Panc1 (cell line): Measurements from ENCODE around the gene COL13A1. TPM values are rescaled to one million over a fixed set of nuclear protein-coding genes. Genes with fewer than 3 reads are reported as not detected.

Source experiments
- ATAC-seq: fragments of 200-7000 bp; cut with Tn5 transposase; 2 replicates; pipeline ENCODE4 v1.9.1; 2020; ENCODE audit warnings: mild to moderate bottlenecking, moderate library complexity
- BruUV-seq: library from RNA; stranded (reverse); fragments of 400-500 nt; replicated peaks from 2 replicates; lab custom pipeline; 2021; lab: Mats Ljungman, UMichigan
- CTCF ChIA-PET: fragments of 300-600 bp; sonication (Branson Sonifier 250); formaldehyde crosslinking; loops from one replicate; lab custom pipeline; 2022; ENCODE audit warnings: antibody characterized with exemption; lab: Charles Lee
- POLR2A ChIA-PET: fragments of 300-600 bp; sonication (Branson Sonifier 250); formaldehyde crosslinking; loops from one replicate; lab custom pipeline; 2022; ENCODE audit warnings: antibody characterized with exemption; lab: Charles Lee
- DNase-seq: peaks from one replicate; pipeline ENCODE4 v3.0.0-alpha.2; 2010; ENCODE audit warnings: low read depth, low spot score
- H3K27ac ChIP-seq: 2 replicates; pipeline ENCODE4 v1.5.1; 2011; ENCODE audit warnings: mild to moderate bottlenecking, low read length, inconsistent platforms
- H3K27me3 ChIP-seq: fragments of 200-500 bp; sonication (Bioruptor generic); 2 replicates; pipeline ENCODE4 v1.6.0; 2014; ENCODE audit warnings: low read length, inconsistent platforms; ENCODE audit not compliant: control insufficient read depth, insufficient read depth
- H3K36me3 ChIP-seq: fragments of 200-500 bp; sonication (Bioruptor generic); 2 replicates; pipeline ENCODE4 v1.5.1; 2014; ENCODE audit warnings: inconsistent platforms, mild to moderate bottlenecking, low read length, moderate library complexity; ENCODE audit not compliant: control insufficient read depth, insufficient read depth
- H3K4me1 ChIP-seq: 2 replicates; pipeline ENCODE4 v1.5.1; 2011; ENCODE audit warnings: inconsistent platforms, mild to moderate bottlenecking, low read length, moderate library complexity; ENCODE audit not compliant: control insufficient read depth, insufficient read depth
- H3K4me3 ChIP-seq, 2 experiments: 2 replicates each; pipeline ENCODE4 v1.5.1; 2011 to 2012; ENCODE audit warnings: low read depth in 2 of 2, low read length in 2 of 2, mild to moderate bottlenecking in 2 of 2, inconsistent platforms in 1 of 2, moderate library complexity in 1 of 2
- H3K9me3 ChIP-seq: fragments of 200-500 bp; sonication (Bioruptor generic); 2 replicates; pipeline ENCODE4 v1.5.1; 2014; ENCODE audit warnings: low read depth, mild to moderate bottlenecking, inconsistent platforms, low read length, moderate library complexity; ENCODE audit not compliant: control insufficient read depth, insufficient read depth
- POLR2AphosphoS5 ChIP-seq: IDR thresholded peaks from 2 replicates; pipeline ENCODE4 v1.6.1; 2012; ENCODE audit warnings: mild to moderate bottlenecking, low read depth, low read length, moderate library complexity
- SIN3A ChIP-seq: IDR thresholded peaks from 2 replicates; pipeline ENCODE4 v1.6.1; 2012; ENCODE audit warnings: low read depth, mild to moderate bottlenecking, low read length, moderate library complexity, borderline replicate concordance; ENCODE audit not compliant: insufficient read depth
- TCF7L2 ChIP-seq: IDR thresholded peaks from 2 replicates; pipeline ENCODE4 v1.6.1; 2011; ENCODE audit warnings: mild to moderate bottlenecking, low read depth, low read length, inconsistent platforms
- in situ Hi-C: cut with HindIII; loops from 2 replicates; pipeline ENCODE4 v1.10.0; 2016; ENCODE audit warnings: low sequenced_read_pairs, low pct_unique_long_range_greater_than_20kb
- intact Hi-C: fragments of 100-400 bp; cut with micrococcal nuclease; formaldehyde crosslinking; loops from one replicate; pipeline ENCODE4 v1.10.0; 2022; ENCODE audit not compliant: unreplicated experiment
- total RNA-seq: library from RNA; stranded (reverse); gene quantifications from one replicate; pipeline ENCODE4 v1.2.1, GENCODE V29; 2021; ENCODE audit not compliant: unreplicated experiment
- TF ChIP-seq, protein P1 (sequence below): fragments of 450-650 bp; IDR thresholded peaks from 2 replicates; pipeline ENCODE4 v1.5.1; 2017; ENCODE audit warnings: mild to moderate bottlenecking
- TF ChIP-seq, protein P2 (sequence below), 2 experiments: IDR thresholded peaks; 2 replicates each; pipeline ENCODE4 v1.6.1; 2011 to 2012; ENCODE audit warnings: low read depth in 2 of 2, control low read depth in 1 of 2, low read length in 1 of 2, mild to moderate bottlenecking in 1 of 2, moderate library complexity in 1 of 2; ENCODE audit not compliant: insufficient read depth in 1 of 2

COL13A1 gene
- total RNA-seq, 1 experiment from 2014 or later = 1.0 TPM

DNA sequence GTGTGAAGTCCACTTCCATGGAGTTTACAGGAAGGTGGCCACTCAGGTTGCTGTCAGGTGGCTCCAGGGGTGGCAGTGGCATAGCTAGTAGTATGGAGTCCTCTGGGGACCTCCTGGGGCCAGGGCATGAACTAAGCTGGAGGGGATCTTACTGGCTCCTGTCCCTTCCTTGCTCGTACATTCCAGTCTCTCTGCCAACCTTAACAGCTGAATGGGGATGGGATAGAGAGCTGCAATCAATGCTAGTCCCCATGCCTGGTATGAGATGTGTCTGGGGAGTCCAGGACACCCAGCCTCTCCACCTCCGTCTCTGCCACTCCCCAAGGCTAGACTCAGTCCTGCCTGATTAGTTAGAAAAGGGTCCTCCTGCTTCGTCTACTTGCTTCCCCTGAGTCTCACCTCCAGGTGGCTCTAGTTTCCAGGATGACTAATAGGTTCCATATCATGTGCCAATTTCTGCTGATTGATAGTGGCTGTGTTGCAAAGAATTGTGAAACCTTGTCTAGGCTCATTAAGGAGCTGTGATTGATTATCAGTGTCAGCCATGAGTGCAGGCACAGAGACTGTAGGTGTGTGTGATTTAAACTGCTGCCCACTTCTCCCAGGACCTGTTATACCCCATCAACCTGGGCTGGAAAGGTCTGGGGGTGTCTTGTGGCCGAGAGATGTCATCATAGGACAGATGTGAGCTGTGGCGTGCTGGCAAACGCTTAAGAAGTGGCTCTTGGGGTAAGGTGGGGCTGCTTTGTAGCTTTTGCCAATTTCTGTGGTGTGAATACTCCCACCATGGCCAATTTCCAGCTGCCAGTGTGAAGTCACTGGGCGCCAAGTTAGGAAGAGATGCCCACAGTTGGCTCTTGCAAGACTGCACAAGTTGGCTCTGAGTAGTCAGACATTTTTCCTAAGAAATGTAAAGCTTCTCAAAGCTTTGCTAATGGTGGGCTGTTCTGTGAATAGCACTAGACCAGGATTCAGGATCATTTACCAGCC is 59.8 kb downstream of the COL13A1 start:
- no peaks in the 10 kb centered on the region for H3K9me3 ChIP-seq
- CTCF ChIA-PET = interaction anchor here (0.6 kb wide), 1 partner anchor 56 kb away, joined by 4 read pairs; no protein-coding TSS in a partner anchor
- H3K4me3 ChIP-seq = no peak overlapping the region
- peaks cover 22% of the 10 kb centered on the region; the same call in 1 of the 2 replicates for H3K4me1 ChIP-seq
- intact Hi-C loops = no loop called here
- peak; percentile 89 for DNase-seq
- TF ChIP-seq TCF7L2 (no peak), POLR2AphosphoS5 (no peak), SIN3A (no peak)
- TF ChIP-seq, protein P1, sequence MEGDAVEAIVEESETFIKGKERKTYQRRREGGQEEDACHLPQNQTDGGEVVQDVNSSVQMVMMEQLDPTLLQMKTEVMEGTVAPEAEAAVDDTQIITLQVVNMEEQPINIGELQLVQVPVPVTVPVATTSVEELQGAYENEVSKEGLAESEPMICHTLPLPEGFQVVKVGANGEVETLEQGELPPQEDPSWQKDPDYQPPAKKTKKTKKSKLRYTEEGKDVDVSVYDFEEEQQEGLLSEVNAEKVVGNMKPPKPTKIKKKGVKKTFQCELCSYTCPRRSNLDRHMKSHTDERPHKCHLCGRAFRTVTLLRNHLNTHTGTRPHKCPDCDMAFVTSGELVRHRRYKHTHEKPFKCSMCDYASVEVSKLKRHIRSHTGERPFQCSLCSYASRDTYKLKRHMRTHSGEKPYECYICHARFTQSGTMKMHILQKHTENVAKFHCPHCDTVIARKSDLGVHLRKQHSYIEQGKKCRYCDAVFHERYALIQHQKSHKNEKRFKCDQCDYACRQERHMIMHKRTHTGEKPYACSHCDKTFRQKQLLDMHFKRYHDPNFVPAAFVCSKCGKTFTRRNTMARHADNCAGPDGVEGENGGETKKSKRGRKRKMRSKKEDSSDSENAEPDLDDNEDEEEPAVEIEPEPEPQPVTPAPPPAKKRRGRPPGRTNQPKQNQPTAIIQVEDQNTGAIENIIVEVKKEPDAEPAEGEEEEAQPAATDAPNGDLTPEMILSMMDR = no peak; the same call in 1 of the 2 replicates
- TF ChIP-seq, protein P2, sequence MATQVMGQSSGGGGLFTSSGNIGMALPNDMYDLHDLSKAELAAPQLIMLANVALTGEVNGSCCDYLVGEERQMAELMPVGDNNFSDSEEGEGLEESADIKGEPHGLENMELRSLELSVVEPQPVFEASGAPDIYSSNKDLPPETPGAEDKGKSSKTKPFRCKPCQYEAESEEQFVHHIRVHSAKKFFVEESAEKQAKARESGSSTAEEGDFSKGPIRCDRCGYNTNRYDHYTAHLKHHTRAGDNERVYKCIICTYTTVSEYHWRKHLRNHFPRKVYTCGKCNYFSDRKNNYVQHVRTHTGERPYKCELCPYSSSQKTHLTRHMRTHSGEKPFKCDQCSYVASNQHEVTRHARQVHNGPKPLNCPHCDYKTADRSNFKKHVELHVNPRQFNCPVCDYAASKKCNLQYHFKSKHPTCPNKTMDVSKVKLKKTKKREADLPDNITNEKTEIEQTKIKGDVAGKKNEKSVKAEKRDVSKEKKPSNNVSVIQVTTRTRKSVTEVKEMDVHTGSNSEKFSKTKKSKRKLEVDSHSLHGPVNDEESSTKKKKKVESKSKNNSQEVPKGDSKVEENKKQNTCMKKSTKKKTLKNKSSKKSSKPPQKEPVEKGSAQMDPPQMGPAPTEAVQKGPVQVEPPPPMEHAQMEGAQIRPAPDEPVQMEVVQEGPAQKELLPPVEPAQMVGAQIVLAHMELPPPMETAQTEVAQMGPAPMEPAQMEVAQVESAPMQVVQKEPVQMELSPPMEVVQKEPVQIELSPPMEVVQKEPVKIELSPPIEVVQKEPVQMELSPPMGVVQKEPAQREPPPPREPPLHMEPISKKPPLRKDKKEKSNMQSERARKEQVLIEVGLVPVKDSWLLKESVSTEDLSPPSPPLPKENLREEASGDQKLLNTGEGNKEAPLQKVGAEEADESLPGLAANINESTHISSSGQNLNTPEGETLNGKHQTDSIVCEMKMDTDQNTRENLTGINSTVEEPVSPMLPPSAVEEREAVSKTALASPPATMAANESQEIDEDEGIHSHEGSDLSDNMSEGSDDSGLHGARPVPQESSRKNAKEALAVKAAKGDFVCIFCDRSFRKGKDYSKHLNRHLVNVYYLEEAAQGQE (IDR thresholded peaks at IDR 0.05; ENCODE audit: insufficient read depth in 1 of 2, low read depth in 2 of 2, low read length in 1 of 2) = no peak
- in situ Hi-C loops = no loop called here
- no peaks in the 10 kb centered on the region for H3K27me3 ChIP-seq
- POLR2A ChIA-PET = interaction anchor here (0.5 kb wide), 1 partner anchor 1508 kb away, joined by 4 read pairs; no protein-coding TSS in a partner anchor
- no peaks in the 10 kb centered on the region for H3K36me3 ChIP-seq
- no TSS peak for BruUV-seq
- no peak overlapping the region for H3K27ac ChIP-seq
- peak; percentile 59 for ATAC-seq

DNA sequence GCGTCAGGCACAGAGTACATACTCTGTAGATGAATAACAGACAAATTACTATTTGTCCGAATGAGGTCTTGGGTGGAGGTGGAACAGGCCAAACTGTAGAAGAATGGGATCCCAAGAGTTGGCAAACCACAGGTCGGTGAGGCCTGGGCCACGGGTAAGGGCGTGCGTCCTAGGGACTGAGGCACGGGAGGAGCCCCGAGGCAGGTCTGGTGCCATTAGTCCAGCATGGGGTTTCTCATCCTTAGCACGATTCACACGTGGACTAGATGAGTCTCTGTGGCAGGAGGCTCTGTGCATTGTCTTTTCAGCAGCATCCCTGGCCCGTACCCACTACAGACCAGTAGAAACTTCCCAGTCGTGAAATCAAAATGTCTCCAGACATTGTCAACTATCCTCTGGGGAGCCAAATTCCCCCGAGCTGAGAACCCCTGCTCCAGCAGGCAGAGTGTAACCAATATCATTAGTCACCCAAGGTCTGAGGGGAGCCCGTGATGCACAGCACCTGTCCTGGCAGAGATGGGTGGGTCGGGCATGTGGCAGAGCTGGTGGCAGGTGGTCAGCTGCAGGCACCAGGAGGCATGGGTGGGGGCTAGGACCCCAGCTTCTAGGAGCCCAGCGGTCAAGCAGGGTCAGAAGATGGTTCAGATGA is 61.3 kb downstream of the COL13A1 start:
- BruUV-seq = no TSS peak
- in situ Hi-C loops (no loop called here), intact Hi-C loops (no loop called here)
- H3K36me3 ChIP-seq = no peaks in the 10 kb centered on the region
- H3K9me3 ChIP-seq = no peaks in the 10 kb centered on the region
- H3K27me3 ChIP-seq = no peaks in the 10 kb centered on the region
- H3K27ac ChIP-seq = no peak overlapping the region; the same call in 1 of the 2 replicates
- CTCF ChIA-PET = no interaction called here
- no peak overlapping the region for H3K4me3 ChIP-seq
- ATAC-seq (no peak), DNase-seq (no peak)
- peaks cover 22% of the 10 kb centered on the region; the same call in 1 of the 2 replicates for H3K4me1 ChIP-seq
- TF ChIP-seq SIN3A (no peak), TCF7L2 (no peak), POLR2AphosphoS5 (no peak)
- TF ChIP-seq, protein P1 = no peak
- TF ChIP-seq, protein P2 (IDR thresholded peaks at IDR 0.05; ENCODE audit: insufficient read depth in 1 of 2, low read depth in 2 of 2, low read length in 1 of 2) = no peak
- POLR2A ChIA-PET = no interaction called here
